Thymus (tissue), 11 donors: ENCODE data around the gene MYADML2. TPM values are rescaled to one million over a fixed set of nuclear protein-coding genes. Genes with fewer than 3 reads are reported as not detected.

Experiments
- DNase-seq, 9 donors: peaks; one replicate each; pipeline ENCODE4 v3.0.0-alpha.2; 2013; ENCODE audit warnings: low spot score in 9 of 9, low read depth in 6 of 9, missing footprints in 1 of 9
- H3K27ac ChIP-seq, 2 donors: one replicate each; pipeline ENCODE4 v1.5.1; 2013; ENCODE audit warnings: control low read depth in 1 of 2, low read depth in 1 of 2, low read length in 1 of 2, mild to moderate bottlenecking in 1 of 2, moderate library complexity in 1 of 2
- H3K27me3 ChIP-seq, 2 donors: one replicate each; pipeline ENCODE4 v1.5.1; 2013; ENCODE audit warnings: low read length in 1 of 2; ENCODE audit not compliant: control insufficient read depth in 2 of 2, insufficient read depth in 1 of 2
- H3K36me3 ChIP-seq, 2 donors: one replicate each; pipeline ENCODE4 v1.5.1; 2013; ENCODE audit warnings: low read length in 1 of 2, mild to moderate bottlenecking in 1 of 2, moderate library complexity in 1 of 2; ENCODE audit not compliant: control insufficient read depth in 2 of 2, insufficient read depth in 2 of 2
- H3K4me1 ChIP-seq, 2 donors: one replicate each; pipeline ENCODE4 v1.5.1; 2013; ENCODE audit warnings: low read length in 2 of 2; ENCODE audit not compliant: control insufficient read depth in 2 of 2, insufficient read depth in 2 of 2
- H3K4me3 ChIP-seq, 2 donors: one replicate each; pipeline ENCODE4 v1.5.1; 2013; ENCODE audit warnings: low read length in 2 of 2, control low read depth in 1 of 2, mild to moderate bottlenecking in 1 of 2
- H3K9me3 ChIP-seq, 2 donors: one replicate each; pipeline ENCODE4 v1.5.1; 2013; ENCODE audit warnings: low read length in 1 of 2, mild to moderate bottlenecking in 1 of 2; ENCODE audit not compliant: control insufficient read depth in 2 of 2, insufficient read depth in 1 of 2
- WGBS: extraction: QIAGEN DNeasy Blood & Tissue Kit; methylation state at CpG from one replicate; pipeline ENCODE4 v1.1.7; 2013; 5-methylcytosine and 5-hydroxymethylcytosine counted together
- polyA plus RNA-seq: library from polyadenylated mRNA; stranded (reverse); fragments of 200-250 nt; gene quantifications from one replicate; pipeline ENCODE4 v1.2.3, GENCODE V29; 2013
- total RNA-seq: library from RNA; stranded (reverse); fragments of 120-200 nt; gene quantifications from one replicate; pipeline ENCODE4 v1.2.4, GENCODE V29; 2013
- donor health status: healthy.

MYADML2 gene
- total and polyA plus RNA-seq, 2 donors = 0.05 to 0.07 TPM

DNA sequence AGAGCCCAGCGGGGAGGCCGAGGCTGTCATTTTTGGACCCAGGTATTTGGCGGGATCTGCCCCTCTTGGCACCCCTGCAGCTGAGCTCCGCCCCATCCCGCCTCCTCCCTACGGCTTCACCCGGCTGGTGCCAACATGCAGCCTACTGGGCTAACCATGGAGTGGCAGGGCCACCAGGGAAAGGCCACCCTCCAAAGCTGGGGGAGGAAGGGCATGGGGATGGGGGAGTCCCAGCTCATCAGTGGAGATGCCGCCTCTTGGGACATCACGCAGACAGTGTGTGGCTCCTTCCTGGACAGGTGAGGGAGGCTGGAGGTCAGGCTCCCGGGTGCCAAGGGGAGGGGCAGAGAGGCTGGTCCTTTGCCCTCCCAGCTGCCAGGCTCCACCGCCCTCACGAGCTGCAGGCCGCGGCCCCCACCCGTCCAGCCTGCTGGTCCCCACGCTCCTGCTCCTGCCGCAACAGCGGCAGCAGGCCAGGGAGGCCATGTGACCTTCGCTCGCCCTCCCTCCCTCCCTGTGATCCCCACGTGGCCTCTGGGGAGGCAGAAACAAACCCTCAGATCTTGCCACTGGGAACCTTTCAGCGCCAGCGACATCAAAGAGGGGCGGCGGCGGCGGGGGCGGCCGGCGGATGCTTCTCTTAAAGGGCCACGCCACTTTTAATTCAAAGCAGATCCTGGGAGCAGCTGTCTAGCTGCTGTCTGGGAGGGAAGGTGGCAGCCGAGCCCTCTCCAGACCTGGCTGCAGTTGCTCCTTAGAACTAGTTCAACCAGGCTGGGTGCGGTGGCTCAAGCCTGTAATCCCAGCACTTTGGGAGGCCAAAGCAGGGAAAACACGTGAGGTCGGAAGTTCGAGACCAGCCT is 20.7 kb upstream of the MYADML2 start:
- Histone ChIP-seq H3K4me3 (peak overlapping the region; percentile 47 to 49), H3K27ac (peak overlapping the region; percentile 55 to 89), H3K9me3 (peaks cover 0 to 3% of the 10 kb centered on the region in 2 donors), H3K27me3 (peaks cover 18 to 50% of the 10 kb centered on the region in 2 donors), H3K4me1 (peaks cover 23 to 40% of the 10 kb centered on the region in 2 donors), H3K36me3 (no peaks in the 10 kb centered on the region)
- DNase-seq = peak in 8 of 9 donors; percentile 82 to 96 (median 90)
- 17% methylated on average over 36 of the region's 36 CpGs for WGBS

DNA sequence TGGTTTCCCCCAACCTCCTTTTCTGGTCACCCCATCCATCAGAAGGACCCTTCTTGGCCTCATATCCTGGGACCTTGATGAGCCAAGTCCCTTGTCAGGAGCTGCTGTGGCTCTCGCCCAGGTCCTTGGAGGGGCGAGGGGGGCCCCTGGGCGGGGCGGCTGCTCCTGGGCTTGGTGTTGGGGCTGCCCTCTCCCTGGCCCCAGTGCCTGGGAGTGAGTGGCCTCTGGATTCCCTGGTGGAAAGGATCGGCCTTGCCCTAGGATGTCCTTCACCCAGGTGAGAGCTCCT is 20.2 kb upstream of the MYADML2 start:
- Histone ChIP-seq H3K4me1 (peaks cover 23 to 40% of the 10 kb centered on the region in 2 donors), H3K27ac (no peak overlapping the region), H3K9me3 (no peaks in the 10 kb centered on the region), H3K36me3 (no peaks in the 10 kb centered on the region), H3K27me3 (peaks cover 23 to 55% of the 10 kb centered on the region in 2 donors), H3K4me3 (peak overlapping the region; percentile 47 to 49)
- WGBS = 24% methylated on average over 5 of the region's 5 CpGs
- DNase-seq = no peak

DNA sequence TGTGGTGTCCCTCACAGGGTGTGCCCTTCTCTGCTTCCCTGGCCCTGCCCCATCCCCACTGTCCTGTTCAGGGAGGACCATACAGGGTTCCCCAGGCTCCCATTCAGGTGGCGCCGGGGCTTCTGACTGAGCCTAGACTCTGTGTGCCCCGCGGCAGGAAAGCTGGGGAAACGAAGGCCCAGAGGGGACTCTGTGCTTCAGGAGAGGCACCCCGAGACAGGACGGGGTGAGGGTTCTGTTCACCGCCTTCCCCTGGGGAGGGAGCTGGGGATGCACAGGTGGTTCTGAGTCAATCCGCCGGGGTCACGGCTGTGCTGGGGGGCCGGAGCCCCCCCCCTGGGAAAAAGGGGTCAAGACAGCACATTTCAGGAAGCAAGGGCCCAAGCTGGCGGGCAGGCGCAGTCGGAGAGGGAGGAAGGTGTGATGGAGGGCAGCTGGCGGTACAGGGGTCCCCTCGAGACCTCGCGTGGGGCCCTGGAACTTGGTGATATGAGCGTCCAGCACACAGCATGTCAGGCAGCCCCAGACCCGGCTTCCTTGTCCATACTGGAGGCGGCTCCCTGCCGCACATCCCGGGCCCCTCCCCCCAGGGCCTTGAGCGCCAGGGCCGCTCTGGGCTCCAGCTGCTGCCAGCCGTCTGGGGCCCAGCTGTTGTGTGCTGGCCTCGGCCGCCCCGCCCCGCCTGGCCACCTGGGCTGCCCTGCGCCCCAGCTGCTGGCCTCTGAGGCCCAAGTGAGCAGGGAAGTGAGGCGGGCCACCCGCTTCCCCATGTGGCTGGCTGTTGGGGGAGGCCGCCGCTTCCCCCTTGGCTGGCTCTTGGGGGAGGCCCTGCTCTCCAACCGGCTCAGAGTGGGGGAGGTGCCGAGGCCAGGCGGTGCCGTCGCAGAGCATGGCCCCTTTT is 19.6 kb upstream of the MYADML2 start:
- peak overlapping the region in 1 of 2 donors; percentile 18 for H3K27ac ChIP-seq
- peak overlapping the region in 1 of 2 donors; percentile 49 for H3K4me3 ChIP-seq
- DNase-seq = peak in 4 of 9 donors; percentile 36 to 75 (median 49)
- no peaks in the 10 kb centered on the region for H3K36me3 ChIP-seq
- peaks cover 29 to 59% of the 10 kb centered on the region in 2 donors for H3K27me3 ChIP-seq
- H3K9me3 ChIP-seq = no peaks in the 10 kb centered on the region
- peaks cover 23 to 40% of the 10 kb centered on the region in 2 donors for H3K4me1 ChIP-seq
- WGBS = 28% methylated on average over 41 of the region's 41 CpGs

DNA sequence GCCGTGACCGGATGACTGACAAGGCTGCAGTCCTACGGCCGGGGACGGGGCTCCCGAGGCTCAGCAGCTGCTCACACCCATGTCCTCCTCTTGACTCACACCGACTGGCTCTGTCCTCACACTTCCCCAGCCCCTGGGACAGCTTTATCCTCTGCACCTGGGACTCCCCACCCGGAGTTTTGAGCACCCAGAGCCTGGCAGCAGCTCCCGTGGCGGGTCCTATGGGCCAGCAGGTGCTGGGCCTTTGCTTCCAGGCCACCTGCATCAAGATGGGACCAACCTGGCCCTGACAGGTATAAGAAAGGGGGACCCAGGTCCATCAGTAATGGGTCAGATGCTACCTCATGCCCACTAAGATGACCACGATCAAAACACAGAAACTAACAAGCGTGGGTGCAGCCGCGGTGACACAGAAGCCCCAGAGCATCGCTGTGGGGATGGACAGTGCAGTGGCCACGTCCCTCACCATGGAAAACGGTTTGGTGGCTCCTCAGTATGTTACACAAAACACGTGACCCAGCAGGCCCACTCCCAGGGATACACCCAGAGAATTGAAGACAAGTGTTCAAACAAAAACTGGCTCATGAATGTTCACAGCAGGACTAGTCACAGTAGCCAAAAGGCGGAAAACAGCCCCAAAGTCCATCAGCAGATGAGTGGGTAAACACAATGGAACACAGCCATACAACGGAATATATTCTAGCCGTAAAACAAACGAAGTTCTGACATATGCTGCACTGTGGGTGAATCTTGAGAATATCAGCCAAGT is 17.2 kb upstream of the MYADML2 start:
- peaks cover 35 to 40% of the 10 kb centered on the region in 2 donors for H3K4me1 ChIP-seq
- no peak for DNase-seq
- peaks cover 52 to 76% of the 10 kb centered on the region in 2 donors for H3K27me3 ChIP-seq
- H3K36me3 ChIP-seq = no peaks in the 10 kb centered on the region
- H3K9me3 ChIP-seq = no peaks in the 10 kb centered on the region
- H3K4me3 ChIP-seq = no peak overlapping the region
- 92% methylated on average over 22 of the region's 22 CpGs for WGBS
- no peak overlapping the region for H3K27ac ChIP-seq

DNA sequence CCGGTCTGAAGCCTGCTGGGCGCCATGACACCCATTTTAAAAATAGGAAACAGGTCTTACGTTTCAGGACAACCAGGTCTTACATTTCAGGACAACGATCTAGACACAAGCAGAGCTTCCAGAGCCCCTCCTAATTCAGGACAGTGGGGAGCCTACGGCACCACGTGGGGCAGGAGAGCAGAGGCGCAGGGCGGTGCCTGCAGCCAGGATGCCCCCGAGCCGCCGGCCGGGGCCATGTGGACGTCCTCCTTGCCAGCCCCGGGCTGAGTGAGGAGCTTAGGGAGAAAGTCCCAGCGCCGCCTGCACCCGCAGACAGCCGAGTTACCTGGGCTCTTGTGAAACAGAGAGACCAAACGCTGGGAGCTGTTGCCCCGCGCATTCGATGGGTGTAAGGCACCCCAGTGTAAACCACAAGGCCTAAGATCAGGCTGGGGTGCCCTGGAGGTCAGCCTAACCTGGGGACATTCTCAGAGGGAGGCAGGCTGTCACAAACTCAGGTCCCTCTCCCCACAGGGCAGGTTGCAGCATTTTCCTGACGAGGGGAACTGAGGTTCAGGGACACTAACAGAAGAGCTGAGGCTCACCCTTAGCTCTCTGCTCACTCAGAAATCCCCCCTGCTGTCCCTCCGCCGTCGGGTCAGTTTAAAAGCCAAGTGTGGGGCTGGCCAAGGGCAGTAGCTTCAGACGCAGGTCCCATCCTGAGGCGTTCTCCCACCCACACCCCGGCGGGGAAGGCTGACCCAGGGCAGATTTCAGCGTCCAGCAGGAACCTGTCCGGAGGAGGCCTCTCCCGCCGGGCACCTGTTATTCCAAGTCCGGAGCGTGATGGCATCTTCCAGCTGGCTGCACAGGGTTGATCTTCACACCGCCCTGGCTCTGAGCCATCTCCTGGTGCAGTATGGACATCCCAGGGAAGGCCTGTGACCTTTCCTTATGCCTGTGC is 15.7 kb upstream of the MYADML2 start:
- WGBS = 89% methylated on average over 37 of the region's 37 CpGs
- Histone ChIP-seq H3K4me3 (no peak overlapping the region), H3K27me3 (peaks cover 67 to 91% of the 10 kb centered on the region in 2 donors), H3K27ac (no peak overlapping the region), H3K4me1 (peaks cover 27 to 28% of the 10 kb centered on the region in 2 donors), H3K9me3 (no peaks in the 10 kb centered on the region), H3K36me3 (no peaks in the 10 kb centered on the region)
- no peak for DNase-seq

DNA sequence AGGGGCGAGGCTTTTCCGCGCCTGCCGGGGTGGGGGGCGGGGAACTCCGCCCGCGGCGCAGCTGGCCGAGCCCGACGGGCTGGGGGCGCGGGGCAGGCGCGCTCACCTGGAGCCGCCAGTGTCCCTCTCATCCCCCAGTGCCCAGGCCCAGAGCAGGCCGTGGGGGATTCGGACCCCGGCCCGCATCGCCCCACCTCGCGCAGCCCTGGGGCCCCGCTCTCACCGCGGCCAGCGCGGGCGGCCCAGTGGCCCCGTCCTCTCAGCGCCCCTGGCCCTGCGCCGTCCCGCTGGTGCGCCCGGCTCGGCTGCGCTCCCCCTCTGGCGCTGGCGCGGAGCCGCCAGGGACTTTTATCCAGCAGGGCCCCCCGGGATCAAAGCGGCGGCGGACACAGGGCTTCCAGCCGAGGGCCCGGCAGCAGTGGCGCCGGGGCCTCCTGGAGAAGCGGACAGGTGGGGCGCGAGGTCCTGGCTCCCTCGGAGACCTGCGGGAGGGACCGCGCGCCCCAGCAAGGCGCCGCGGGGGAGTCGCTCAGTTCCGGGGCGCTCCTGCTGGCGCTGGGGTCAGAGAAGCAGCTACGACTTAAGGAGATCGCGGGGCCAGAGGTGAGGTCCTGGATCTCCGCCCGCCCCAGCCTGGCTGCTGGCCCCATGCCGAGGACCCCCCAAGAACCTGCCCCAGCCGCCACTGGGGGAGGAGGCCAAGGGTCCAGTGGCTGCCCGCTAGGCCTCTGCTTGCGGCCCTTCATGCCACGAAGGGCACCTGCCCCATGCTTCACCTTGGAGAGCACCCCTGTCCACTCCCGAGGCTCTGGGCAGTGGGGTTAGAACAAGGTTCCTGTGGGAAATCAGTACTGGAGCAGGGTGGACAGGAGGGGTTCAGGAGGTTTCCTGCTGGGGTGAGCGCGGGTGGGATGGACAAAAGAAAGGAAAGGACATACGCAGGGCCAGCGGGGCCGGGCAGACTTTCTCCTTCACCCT is 14.8 kb upstream of the MYADML2 start:
- DNase-seq = no peak
- H3K27me3 ChIP-seq = peaks cover 68 to 91% of the 10 kb centered on the region in 2 donors
- H3K4me3 ChIP-seq = peak overlapping the region in 1 of 2 donors; percentile 41
- H3K4me1 ChIP-seq = peaks cover 18% of the 10 kb centered on the region in 2 donors
- no peaks in the 10 kb centered on the region for H3K9me3 ChIP-seq
- WGBS = 24% methylated on average over 82 of the region's 82 CpGs
- no peak overlapping the region for H3K27ac ChIP-seq
- no peaks in the 10 kb centered on the region for H3K36me3 ChIP-seq

DNA sequence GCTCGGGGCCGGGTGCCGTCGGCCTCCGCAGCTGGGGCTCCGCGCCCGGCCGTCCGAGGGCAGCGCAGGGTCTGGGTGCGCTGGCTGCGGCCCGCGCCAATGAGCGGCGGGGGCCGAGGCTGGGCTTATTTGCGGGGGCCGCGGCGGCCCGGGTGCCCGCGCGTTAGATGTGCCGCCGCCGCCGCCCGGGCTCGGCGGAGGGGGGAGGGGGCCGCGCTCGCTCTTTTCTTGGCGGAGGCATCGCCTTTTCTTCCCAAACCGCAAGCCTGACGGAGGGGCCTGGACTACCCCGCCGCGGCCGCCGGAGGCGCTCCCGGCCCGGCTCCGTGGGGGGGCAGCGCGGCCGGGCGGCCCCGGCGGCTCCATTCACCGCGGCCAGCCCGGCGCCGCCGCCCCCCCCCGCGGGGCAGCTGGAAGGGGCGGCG is 14.1 kb upstream of the MYADML2 start, which contains the start of gene NOTUM:
NOTUM (minus strand) TSS at position 101 of the 425 bp plus-strand sequence. CDS start 278 bp downstream, outside the sequence.
- Histone ChIP-seq H3K9me3 (no peaks in the 10 kb centered on the region), H3K36me3 (no peaks in the 10 kb centered on the region), H3K27ac (no peak within 1 kb of the TSS), H3K27me3 (peaks cover 68 to 91% of the 10 kb centered on the region in 2 donors), H3K4me3 (peak within 1 kb of the TSS in 1 of 2 donors; percentile 49), H3K4me1 (peaks cover 11% of the 10 kb centered on the region in 2 donors)
- DNase-seq = no peak
- WGBS = under 1% methylated on average over 65 of the region's 65 CpGs
